Activated CD8-positive, alpha-beta memory T cell treated with anti-CD3 and anti-CD28 coated beads for 36 hours (primary cell): ENCODE measurements around the gene PUM2. TPM values are rescaled to one million over a fixed set of nuclear protein-coding genes. Genes with fewer than 3 reads are reported as not detected.

ENCODE experiments used
- CTCF ChIA-PET: fragments of 350-600 bp; sonication (Branson Sonifier 250); formaldehyde crosslinking; loops from one replicate; lab custom pipeline; 2021; ENCODE audit warnings: antibody characterized with exemption; lab: Charles Lee
- POLR2A ChIA-PET: fragments of 350-600 bp; sonication (Branson Sonifier 250); formaldehyde crosslinking; loops from one replicate; lab custom pipeline; 2021; ENCODE audit warnings: antibody characterized with exemption; lab: Charles Lee
- total RNA-seq, 2 experiments: library from RNA; stranded (reverse); gene quantifications; one replicate each; pipeline ENCODE4 v1.2.3, GENCODE V29; 2021

Gene PUM2
- total RNA-seq, 2 experiments from 2014 or later = 118 TPM

GRCh38 chr2:20215183-20216040 lies 135.2 kb downstream of the PUM2 start:
- POLR2A ChIA-PET = no interaction called here
- CTCF ChIA-PET = no interaction called here

GRCh38 chr2:20214566-20215182 lies 136.0 kb downstream of the PUM2 start:
- ChIA-PET CTCF (no interaction called here), POLR2A (no interaction called here)

GRCh38 chr2:20213651-20214565 lies 136.7 kb downstream of the PUM2 start:
- CTCF ChIA-PET = no interaction called here
- POLR2A ChIA-PET = no interaction called here

- POLR2A ChIA-PET = no interaction called here
- CTCF ChIA-PET = no interaction called here
Measured at GRCh38 chr2:20212871-20213503, 137.7 kb downstream of the PUM2 start.

- POLR2A ChIA-PET = no interaction called here
- CTCF ChIA-PET = no interaction called here
Measured at GRCh38 chr2:20212459-20212870, 138.2 kb downstream of the PUM2 start.

- POLR2A ChIA-PET = no interaction called here
Measured at GRCh38 chr2:20211860-20212458, 138.7 kb downstream of the PUM2 start.

GRCh38 chr2:20211420-20211819 lies 139.2 kb downstream of the PUM2 start:
- POLR2A ChIA-PET = no interaction called here
- CTCF ChIA-PET = no interaction called here

More at GRCh38 chr2:20211860-20212458, 138.7 kb downstream of the PUM2 start:
- CTCF ChIA-PET = no interaction called here

- ChIA-PET POLR2A (no interaction called here), CTCF (no interaction called here)
Measured at GRCh38 chr2:20210462-20210861, 140.2 kb downstream of the PUM2 start.

- CTCF ChIA-PET = no interaction called here
- POLR2A ChIA-PET = no interaction called here
Measured at GRCh38 chr2:20209373-20210109, 141.1 kb downstream of the PUM2 start.

GRCh38 chr2:20208476-20208859 lies 142.2 kb downstream of the PUM2 start:
- CTCF ChIA-PET = no interaction called here
- POLR2A ChIA-PET = no interaction called here

- ChIA-PET CTCF (interaction anchor here (1.1 kb wide), 1 partner anchor 18 kb away, joined by 3 read pairs; the partner anchor contains the start of gene SDC1), POLR2A (no interaction called here)
Measured at GRCh38 chr2:20207051-20207450, 143.6 kb downstream of the PUM2 start.

GRCh38 chr2:20205915-20206524 lies 144.6 kb downstream of the PUM2 start:
- CTCF ChIA-PET = no interaction called here

GRCh38 chr2:20205069-20205468 lies 145.6 kb downstream of the PUM2 start:
- CTCF ChIA-PET = no interaction called here
- POLR2A ChIA-PET = no interaction called here

More at GRCh38 chr2:20205915-20206524, 144.6 kb downstream of the PUM2 start:
- POLR2A ChIA-PET = no interaction called here

GRCh38 chr2:20203521-20204225 lies 147.0 kb downstream of the PUM2 start:
- ChIA-PET POLR2A (no interaction called here), CTCF (no interaction called here)

GRCh38 chr2:20203072-20203471 lies 147.6 kb downstream of the PUM2 start:
- CTCF ChIA-PET = no interaction called here
- POLR2A ChIA-PET = no interaction called here

GRCh38 chr2:20201671-20202070 lies 149.0 kb downstream of the PUM2 start:
- ChIA-PET POLR2A (no interaction called here), CTCF (no interaction called here)
